Activated effector memory CD4-positive, alpha-beta T cell treated with Interleukin-2 at 50 U/mL for 16 hours (primary cell): ENCODE data around the gene ATP8A2.

Experiments used
- DNase-seq: peaks from one replicate; pipeline ENCODE4 v3.0.0-alpha.2; 2020

Gene ATP8A2

GRCh38 chr13:25827831-25828465 lies 456.2 kb downstream of the ATP8A2 start:
- DNase-seq: no peak

DNA sequence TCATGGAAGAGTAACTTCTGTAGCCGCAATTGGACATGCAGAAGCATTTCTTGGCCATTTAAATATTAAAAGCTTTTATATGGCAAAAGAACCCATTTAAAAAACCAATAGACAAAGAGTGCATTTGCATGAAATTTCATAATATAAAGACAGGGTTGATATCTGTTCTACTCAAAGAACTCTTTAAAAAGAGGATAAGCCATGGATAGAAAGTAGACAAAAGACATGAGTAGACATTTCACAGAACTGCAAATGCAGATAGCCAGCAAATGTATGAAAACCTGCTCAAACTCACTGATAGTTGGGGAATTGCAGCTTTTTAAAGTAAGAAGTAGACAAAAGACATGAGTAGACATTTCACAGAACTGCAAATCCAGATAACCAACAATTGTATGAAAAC lies 462.0 kb downstream of the ATP8A2 start:
- no peak for DNase-seq

- no peak for DNase-seq
Measured at GRCh38 chr13:25836574-25837336, 465.0 kb downstream of the ATP8A2 start.

DNA sequence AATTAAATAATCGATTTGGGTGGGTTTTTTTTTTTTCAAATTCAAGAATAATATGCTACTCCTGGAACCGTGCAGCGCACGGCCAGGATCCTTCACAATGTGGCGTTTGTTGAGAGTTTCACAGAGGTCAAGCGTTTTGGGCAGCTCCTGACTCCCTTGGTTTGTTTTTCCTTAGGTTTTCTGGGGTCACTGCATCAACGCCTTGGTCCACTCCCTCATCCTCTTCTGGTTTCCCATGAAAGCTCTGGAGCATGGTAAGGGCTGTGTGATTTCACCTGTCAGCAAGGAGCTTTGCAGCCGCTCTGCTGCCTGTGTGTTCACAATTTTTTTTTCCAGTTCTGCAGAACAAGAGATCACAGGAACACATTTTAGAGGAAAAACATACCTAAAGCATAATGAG lies 467.6 kb downstream of the ATP8A2 start:
- no peak for DNase-seq

- no peak for DNase-seq
Measured at GRCh38 chr13:25840261-25840660, 468.5 kb downstream of the ATP8A2 start.

GRCh38 chr13:25840931-25841330 lies 469.2 kb downstream of the ATP8A2 start:
- DNase-seq: no peak

DNA sequence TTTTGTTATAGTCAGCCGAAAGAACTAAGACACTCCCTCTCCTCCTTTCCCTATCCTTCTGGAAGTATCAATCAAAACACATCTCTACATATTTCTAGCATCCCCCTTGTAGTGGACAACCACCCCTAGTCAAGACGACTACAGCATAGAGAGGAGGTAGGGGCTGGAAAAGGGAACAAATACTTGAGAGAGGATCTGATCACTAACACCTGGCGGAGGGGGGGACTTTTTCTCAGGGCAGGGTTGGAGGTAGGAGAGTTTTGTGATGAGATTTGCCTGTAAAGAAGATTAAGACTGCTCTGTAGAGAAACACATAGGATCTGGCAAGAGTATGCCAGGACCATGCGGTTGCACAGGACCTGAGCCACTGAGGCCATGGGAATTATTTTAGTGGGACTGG lies 471.9 kb downstream of the ATP8A2 start:
- DNase-seq: no peak

DNA sequence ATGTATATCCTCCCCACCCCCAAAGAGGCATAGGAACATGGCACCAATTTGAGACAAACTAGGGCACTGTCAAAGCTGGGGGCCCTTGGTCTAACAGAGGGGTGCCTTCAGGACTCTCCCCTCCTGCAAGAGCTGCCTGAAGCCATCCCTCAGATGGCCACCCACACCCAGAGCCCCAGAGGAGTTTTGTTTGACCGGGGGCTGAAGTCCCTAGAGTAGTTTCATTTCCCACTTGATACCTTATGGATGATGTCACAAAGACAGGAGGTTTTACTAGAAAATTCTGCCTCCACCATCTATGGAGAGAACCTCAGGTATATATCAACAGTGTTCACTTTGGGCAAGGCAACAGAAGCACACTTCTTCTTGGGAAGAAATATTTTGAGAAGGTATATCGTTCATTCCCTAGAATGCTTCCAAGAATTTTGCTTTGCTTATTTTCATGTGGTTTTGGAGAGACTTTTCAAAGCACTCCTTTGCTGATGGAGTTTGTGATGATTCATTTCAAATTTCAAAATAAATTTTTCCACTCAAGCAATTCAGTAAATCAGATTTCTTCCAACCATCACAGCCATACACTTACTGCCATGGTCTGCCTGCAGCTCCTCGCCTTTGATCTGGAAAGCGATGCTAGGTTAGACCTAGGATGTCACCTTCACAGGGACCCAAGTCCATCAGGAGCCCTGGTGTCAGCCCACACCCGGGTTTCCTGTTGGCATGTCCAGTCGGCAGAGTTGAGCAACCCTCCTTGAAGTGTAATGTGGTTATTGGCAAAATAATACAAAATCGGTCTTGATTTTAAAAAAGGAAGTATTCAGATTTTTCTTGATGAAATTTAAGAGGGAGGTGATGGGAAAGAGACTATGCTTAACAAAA lies 473.0 kb downstream of the ATP8A2 start:
- no peak for DNase-seq

- DNase-seq: no peak
Measured at GRCh38 chr13:25846222-25846984, 474.6 kb downstream of the ATP8A2 start.

- DNase-seq: no peak
Measured at GRCh38 chr13:25847145-25847544, 475.4 kb downstream of the ATP8A2 start.

DNA sequence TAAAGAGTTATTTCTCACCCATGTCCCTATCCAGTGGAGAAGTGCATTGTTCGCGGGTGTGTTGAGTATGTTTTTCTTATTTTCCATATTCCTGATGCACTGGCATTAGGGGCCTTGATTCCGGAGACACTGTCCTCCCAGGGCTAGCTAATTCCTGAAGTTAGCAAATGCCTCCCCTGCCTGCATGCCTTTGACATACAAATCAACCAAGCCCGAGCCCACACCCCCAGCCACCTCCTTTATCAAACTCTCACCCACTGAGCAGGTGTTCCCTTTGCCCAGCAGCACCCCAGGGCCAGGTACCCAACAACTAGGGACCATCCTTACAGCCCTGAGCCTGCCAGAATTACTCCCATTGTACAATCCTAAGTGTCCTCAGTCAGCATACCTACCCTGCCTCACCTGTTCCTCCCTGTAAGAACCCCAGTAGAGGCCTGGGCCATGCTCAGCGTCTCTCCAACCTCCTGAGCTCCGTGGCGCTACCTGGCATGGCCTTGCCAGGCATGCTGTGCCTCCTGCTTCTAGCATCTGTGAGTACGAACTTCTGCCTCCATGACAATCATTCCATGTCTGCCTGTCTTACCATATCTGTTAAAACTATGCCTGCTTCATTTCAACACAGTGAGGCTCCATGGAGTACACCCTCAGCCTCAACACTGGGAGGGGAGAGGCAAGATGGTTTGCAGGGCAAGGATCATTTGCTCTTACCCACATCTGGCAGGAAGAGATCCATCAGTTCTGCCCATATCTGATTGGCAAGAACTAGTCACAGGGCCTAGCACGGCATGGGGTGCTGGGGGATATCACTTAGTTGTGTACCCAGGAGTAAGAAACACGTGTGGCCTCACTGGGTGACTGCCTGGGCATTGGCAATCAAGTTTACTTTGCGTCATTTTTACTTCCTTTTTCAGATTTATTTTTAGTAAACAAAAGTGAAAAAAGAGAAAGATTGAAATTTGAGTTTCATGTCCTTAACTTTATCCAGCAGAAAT lies 476.2 kb downstream of the ATP8A2 start:
- DNase-seq: no peak

- DNase-seq: no peak
Measured at GRCh38 chr13:25848812-25849745, 477.3 kb downstream of the ATP8A2 start.

DNA sequence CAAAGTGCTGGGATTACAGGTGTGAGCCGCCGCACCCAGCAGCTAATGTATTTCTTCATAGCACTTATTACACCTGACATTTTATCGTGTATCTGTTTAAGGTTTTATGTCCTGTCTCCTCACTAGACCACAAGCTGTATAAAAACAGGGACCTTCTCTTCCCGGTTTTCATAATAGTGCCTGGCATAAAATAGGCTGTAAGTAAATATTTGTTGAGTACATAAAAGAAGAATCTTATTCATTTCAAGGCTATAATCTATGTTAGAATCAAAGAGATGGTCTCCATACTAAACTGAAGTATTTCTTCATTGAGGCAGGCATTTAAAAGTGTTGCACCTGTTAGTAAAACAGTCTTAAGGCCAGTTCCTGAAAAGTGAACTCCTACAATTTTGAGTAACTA lies 486.1 kb downstream of the ATP8A2 start:
- DNase-seq: no peak

- DNase-seq: no peak
Measured at GRCh38 chr13:25859528-25859927, 487.8 kb downstream of the ATP8A2 start.

DNA sequence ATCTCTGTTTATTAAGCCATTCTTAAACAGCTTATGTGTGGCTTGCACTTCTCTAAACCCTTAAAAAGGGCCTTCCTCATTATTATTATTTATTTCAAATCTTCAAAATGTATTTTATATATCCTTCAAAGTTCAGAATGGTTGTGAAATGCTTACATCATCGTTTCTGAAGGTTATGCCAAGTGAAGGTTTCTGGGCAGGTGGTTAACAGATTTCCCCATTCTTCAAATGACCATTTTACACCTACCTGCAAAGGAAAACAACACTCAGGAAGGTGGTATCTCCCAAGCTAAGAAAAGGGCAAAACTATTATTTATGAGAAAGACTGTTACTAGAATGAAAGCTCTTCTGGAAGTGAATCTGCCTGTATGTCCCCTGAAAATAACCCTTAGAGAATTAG lies 488.5 kb downstream of the ATP8A2 start:
- no peak for DNase-seq

- DNase-seq: no peak
Measured at GRCh38 chr13:25860862-25861261, 489.1 kb downstream of the ATP8A2 start.

DNA sequence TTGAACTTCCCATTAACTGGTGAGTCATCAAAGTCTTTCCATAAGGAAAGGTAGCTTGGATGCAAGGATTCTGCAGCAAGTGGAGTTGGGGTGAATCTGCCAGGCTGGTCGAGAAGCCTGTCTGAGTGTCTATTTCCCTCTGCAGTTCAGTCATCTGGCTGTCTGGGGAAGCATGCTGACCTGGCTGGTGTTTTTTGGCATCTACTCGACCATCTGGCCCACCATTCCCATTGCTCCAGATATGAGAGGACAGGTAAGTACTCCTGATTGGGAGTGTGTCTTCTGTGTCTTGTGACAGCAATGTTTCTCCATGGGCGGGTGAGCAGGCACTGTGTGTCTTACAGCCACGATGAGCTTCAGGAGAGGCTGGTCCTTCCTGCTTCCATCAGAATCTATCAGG lies 490.4 kb downstream of the ATP8A2 start:
- DNase-seq: no peak

- DNase-seq: no peak
Measured at GRCh38 chr13:25864116-25864515, 492.3 kb downstream of the ATP8A2 start.

DNA sequence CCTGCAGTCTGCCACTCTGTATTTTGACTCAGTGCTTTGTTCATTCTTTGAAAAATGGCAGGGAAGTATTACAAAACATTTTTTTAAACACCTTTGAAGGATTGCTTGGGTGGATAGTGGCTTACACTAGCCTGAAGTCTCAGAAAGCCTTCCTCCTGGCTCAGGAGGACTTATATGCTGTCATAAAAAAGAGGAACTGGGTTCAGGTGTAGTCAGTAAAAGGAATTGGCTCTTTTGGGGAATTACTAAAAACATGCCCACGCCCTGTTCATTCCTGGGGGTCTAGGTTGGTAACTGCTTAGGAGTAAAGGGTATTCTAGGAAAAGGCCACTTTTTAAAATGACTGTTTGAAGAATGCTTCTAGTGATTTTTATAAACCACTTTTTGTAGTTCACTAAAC lies 493.2 kb downstream of the ATP8A2 start:
- no peak for DNase-seq

DNA sequence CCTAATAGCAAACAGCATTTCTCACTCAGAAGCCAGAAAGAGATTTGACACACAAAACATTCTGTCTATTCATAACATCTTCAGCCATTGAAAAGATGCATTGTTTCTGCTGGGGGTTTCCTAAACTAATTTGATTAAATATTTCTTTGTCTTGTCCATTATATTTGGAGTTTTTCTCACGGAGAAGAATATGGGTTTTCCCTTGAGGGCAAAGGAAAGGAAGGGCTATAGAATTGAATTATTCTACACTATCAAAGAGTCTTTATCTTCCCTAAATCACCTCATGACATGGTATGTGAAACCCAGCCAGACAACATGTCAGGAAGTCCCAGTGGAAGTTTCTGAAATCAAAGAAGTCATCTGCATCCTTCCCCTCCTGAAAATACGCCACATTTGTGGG lies 493.6 kb downstream of the ATP8A2 start:
- DNase-seq: no peak

DNA sequence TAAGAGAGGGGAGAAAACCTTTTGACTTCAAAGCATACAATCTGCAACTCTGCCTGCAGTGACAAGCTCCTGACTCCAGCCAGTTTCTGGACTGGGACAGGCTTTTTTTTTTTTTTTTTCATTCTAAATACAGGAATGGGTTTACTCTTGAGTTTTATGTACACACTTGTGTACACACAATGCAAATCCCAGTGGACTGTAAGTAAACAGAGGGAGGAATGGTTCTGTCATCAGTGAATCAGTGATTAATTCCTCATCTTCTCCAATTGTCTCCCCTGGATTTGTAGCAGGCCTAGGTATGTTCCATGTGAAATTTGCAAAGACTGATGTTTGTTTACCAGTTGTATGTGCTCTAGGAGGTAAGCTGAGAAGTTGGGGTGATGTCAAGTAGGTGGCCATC lies 495.3 kb downstream of the ATP8A2 start:
- no peak for DNase-seq
